EL (cell line): ENCODE data around the gene BEST4.
"Not testable (repeated sequence)": the region's sequence is repeated elsewhere in the genome, so short reads cannot be mapped to it uniquely, and the experiment has no call there.

Source experiments
- DNase-seq: peaks from one replicate; pipeline ENCODE4 v3.0.0-alpha.2; 2016

The BEST4 gene

GRCh38 chr1:44801491-44802305 is 13.7 kb upstream of the BEST4 start:
- no peak for DNase-seq

- DNase-seq = peak; percentile 98
These were observed 12.0 kb upstream of the BEST4 start, which contains the start of gene PLK3 for GRCh38 chr1:44799770-44800584. TSS of gene PLK3 (plus strand) at chr1:44800377. CDS start at chr1:44800464, 87 bp downstream.

- no peak for DNase-seq
These were observed 10.8 kb upstream of the BEST4 start for GRCh38 chr1:44798481-44799365.

- not testable (repeated sequence) for DNase-seq
These were observed 9.9 kb upstream of the BEST4 start for GRCh38 chr1:44797886-44798285.

GRCh38 chr1:44792736-44793502 is 4.9 kb upstream of the BEST4 start:
- DNase-seq = no peak

- no peak for DNase-seq
These were observed 3.2 kb upstream of the BEST4 start for GRCh38 chr1:44790968-44791801.

GRCh38 chr1:44787506-44787905 is 464 bp downstream of the BEST4 start:
- no peak for DNase-seq

- no peak for DNase-seq
These were observed 1.0 kb downstream of the BEST4 start for GRCh38 chr1:44786841-44787426.

GRCh38 chr1:44786138-44786840 is 1.7 kb downstream of the BEST4 start:
- peak; percentile 65 for DNase-seq

- DNase-seq = no peak
These were observed 2.4 kb downstream of the BEST4 start for GRCh38 chr1:44785501-44786137.

- no peak for DNase-seq
These were observed 3.0 kb downstream of the BEST4 start for GRCh38 chr1:44785029-44785380.

- DNase-seq = no peak
These were observed 3.6 kb downstream of the BEST4 start for GRCh38 chr1:44784094-44785028.

- DNase-seq = no peak
These were observed 4.3 kb downstream of the BEST4 start for GRCh38 chr1:44783697-44784093.

- DNase-seq = no peak
These were observed 7.3 kb downstream of the BEST4 start for GRCh38 chr1:44780583-44781121.

- no peak for DNase-seq
These were observed 9.0 kb downstream of the BEST4 start for GRCh38 chr1:44778705-44779576.

GRCh38 chr1:44777969-44778635 is 9.9 kb downstream of the BEST4 start:
- DNase-seq = no peak

- DNase-seq = no peak
These were observed 10.4 kb downstream of the BEST4 start for GRCh38 chr1:44777547-44777946.
